Neuronal stem cell (in vitro differentiated cells): ENCODE results near the gene FNDC11.
A peak's percentile ranks its signal among the peaks of the same experiment; 100 is the strongest.

ENCODE experiments used
- DNase-seq: peaks from one replicate; pipeline ENCODE4 v3.0.0-alpha.2; 2013; ENCODE audit warnings: low spot score
- H2AFZ ChIP-seq: one replicate; pipeline ENCODE4 v1.6.1; 2013; ENCODE audit warnings: mild to moderate bottlenecking, low read length, inconsistent platforms
- H2AK5ac ChIP-seq: 2 replicates; pipeline ENCODE4 v1.6.1; 2013; ENCODE audit warnings: low read depth, mild to moderate bottlenecking, inconsistent platforms, low read length, moderate library complexity, mixed read lengths
- H2BK120ac ChIP-seq: 2 replicates; pipeline ENCODE4 v1.6.1; 2013; ENCODE audit warnings: low read depth, mild to moderate bottlenecking, inconsistent platforms, low read length, moderate library complexity, mixed read lengths
- H2BK12ac ChIP-seq: one replicate; pipeline ENCODE4 v1.6.1; 2013; ENCODE audit warnings: low read length, inconsistent platforms
- H2BK15ac ChIP-seq: 2 replicates; pipeline ENCODE4 v1.6.1; 2013; ENCODE audit warnings: mild to moderate bottlenecking, low read length, inconsistent platforms, mixed read lengths
- H2BK5ac ChIP-seq: one replicate; pipeline ENCODE4 v1.6.1; 2013; ENCODE audit warnings: inconsistent platforms, mild to moderate bottlenecking, low read length, moderate library complexity
- H3K14ac ChIP-seq: one replicate; pipeline ENCODE4 v1.6.1; 2013; ENCODE audit warnings: low read length, inconsistent platforms
- H3K18ac ChIP-seq: 2 replicates; pipeline ENCODE4 v1.6.1; 2013; ENCODE audit warnings: low read length, inconsistent platforms
- H3K23ac ChIP-seq: 2 replicates; pipeline ENCODE4 v1.6.1; 2013; ENCODE audit warnings: low read depth, mild to moderate bottlenecking, mixed read lengths, low read length, inconsistent platforms; ENCODE audit not compliant: poor library complexity
- H3K27ac ChIP-seq: replicated peaks from 3 replicates; pipeline ENCODE4 v1.5.1; 2013; ENCODE audit warnings: low read length, inconsistent platforms
- H3K27me3 ChIP-seq, 3 experiments: 2 replicates each; pipeline ENCODE4 v1.6.1; 2013; ENCODE audit warnings: low read length in 3 of 3, mild to moderate bottlenecking in 2 of 3, inconsistent platforms in 1 of 3, low read depth in 1 of 3, mixed read lengths in 1 of 3, moderate library complexity in 1 of 3; ENCODE audit not compliant: control insufficient read depth in 3 of 3, insufficient read depth in 3 of 3
- H3K36me3 ChIP-seq, 2 donors: replicated peaks in 1 of 2; 2 replicates each; pipeline ENCODE4 v1.6.1; 2013; ENCODE audit warnings: low read length in 2 of 2; ENCODE audit not compliant: control insufficient read depth in 2 of 2, insufficient read depth in 2 of 2
- H3K4ac ChIP-seq: 2 replicates; pipeline ENCODE4 v1.6.1; 2013; ENCODE audit warnings: inconsistent platforms, mild to moderate bottlenecking, low read length, moderate library complexity
- H3K4me1 ChIP-seq, 2 donors: 1 replicate in 1 of 2; 2 replicates in 1 of 2; pipeline ENCODE4 v1.6.1; 2013; ENCODE audit warnings: low read length in 2 of 2, low read depth in 1 of 2; ENCODE audit not compliant: control insufficient read depth in 2 of 2, insufficient read depth in 1 of 2
- H3K4me2 ChIP-seq: one replicate; pipeline ENCODE4 v1.6.1; 2013; ENCODE audit warnings: mild to moderate bottlenecking, low read length, inconsistent platforms; ENCODE audit not compliant: insufficient read depth, poor library complexity, severe bottlenecking
- H3K4me3 ChIP-seq, 2 donors: 2 replicates each; pipeline ENCODE4 v1.5.1; 2013; ENCODE audit warnings: low read length in 2 of 2, mild to moderate bottlenecking in 2 of 2, inconsistent platforms in 1 of 2, moderate library complexity in 1 of 2
- H3K79me1 ChIP-seq: one replicate; pipeline ENCODE4 v1.6.1; 2013; ENCODE audit warnings: low read depth, mild to moderate bottlenecking, inconsistent platforms, low read length, moderate library complexity
- H3K9ac ChIP-seq: one replicate; pipeline ENCODE4 v1.6.1; 2013; ENCODE audit warnings: mild to moderate bottlenecking, low read depth, low read length, inconsistent platforms; ENCODE audit not compliant: poor library complexity
- H3K9me3 ChIP-seq, 2 donors: replicated peaks in 1 of 2; 2 replicates each; pipeline versions ENCODE3 to v1.6.1; 2013; ENCODE audit warnings: low read length in 2 of 2, mild to moderate bottlenecking in 2 of 2, inconsistent platforms in 1 of 2, low read depth in 1 of 2, mixed read lengths in 1 of 2, moderate library complexity in 1 of 2; ENCODE audit not compliant: control insufficient read depth in 2 of 2, insufficient read depth in 1 of 2
- H4K8ac ChIP-seq: one replicate; pipeline ENCODE4 v1.6.1; 2013; ENCODE audit warnings: low read depth, mild to moderate bottlenecking, inconsistent platforms, low read length, moderate library complexity
- H4K91ac ChIP-seq: one replicate; pipeline ENCODE4 v1.6.1; 2013; ENCODE audit warnings: low read length, low read depth, mild to moderate bottlenecking, inconsistent platforms; ENCODE audit not compliant: poor library complexity
- WGBS, 2 donors: extraction: QIAGEN DNeasy Blood & Tissue Kit; methylation state at CpG; one replicate each; pipeline ENCODE4 v1.1.7; 2013; ENCODE audit warnings: missing lambda C conversion rate in 2 of 2, mixed read lengths in 1 of 2; ENCODE audit not compliant: insufficient read length in 2 of 2, insufficient replicate concordance in 1 of 2; ENCODE audit errors: extremely low coverage in 2 of 2; 5-methylcytosine and 5-hydroxymethylcytosine counted together

FNDC11 gene

GRCh38 chr20:63590218-63591146, 36.5 kb downstream of the FNDC11 start:
- no CpG with 5 or more reads among the region's 52 CpGs for WGBS, 2 donors
- Histone ChIP-seq H3K14ac (peak overlapping the region; percentile 8), H3K9ac (peak overlapping the region; percentile 60), H2BK5ac (peak overlapping the region; percentile 24), H2BK15ac (no peak overlapping the region), H4K91ac (no peak overlapping the region), H3K18ac (no peak overlapping the region), H2AFZ (no peak overlapping the region), H3K79me1 (peaks cover 2% of the 10 kb centered on the region), H3K27ac (no peak overlapping the region), H3K4me1 (peaks cover 0 to 7% of the 10 kb centered on the region in 2 donors), H3K36me3 (peaks cover 21 to 70% of the 10 kb centered on the region in 2 donors), H3K23ac (peak overlapping the region; percentile 80), H2BK120ac (no peak overlapping the region), H4K8ac (no peak overlapping the region), H2AK5ac (no peak overlapping the region), H3K27me3 (no peaks in the 10 kb centered on the region), H2BK12ac (no peak overlapping the region), H3K9me3 (no peaks in the 10 kb centered on the region), H3K4ac (no peak overlapping the region), H3K4me2 (no peak overlapping the region), H3K4me3 (no peak overlapping the region)
- no peak for DNase-seq

GRCh38 chr20:63591147-63591533, 37.2 kb downstream of the FNDC11 start:
- peaks cover 2% of the 10 kb centered on the region for H3K79me1 ChIP-seq
- H3K23ac ChIP-seq = no peak overlapping the region
- no peak overlapping the region for H3K4me2 ChIP-seq
- no CpG with 5 or more reads among the region's 4 CpGs for WGBS, 2 donors
- H3K9ac ChIP-seq = peak overlapping the region; percentile 17
- H3K4me3 ChIP-seq = no peak overlapping the region
- no peak overlapping the region for H2BK120ac ChIP-seq
- no peak overlapping the region for H2AK5ac ChIP-seq
- no peaks in the 10 kb centered on the region for H3K27me3 ChIP-seq
- peaks cover 0 to 7% of the 10 kb centered on the region in 2 donors for H3K4me1 ChIP-seq
- DNase-seq = no peak
- no peak overlapping the region for H2BK12ac ChIP-seq
- no peak overlapping the region for H3K14ac ChIP-seq
- no peak overlapping the region for H4K8ac ChIP-seq
- H3K27ac ChIP-seq = no peak overlapping the region
- H2BK15ac ChIP-seq = no peak overlapping the region
- no peak overlapping the region for H3K4ac ChIP-seq
- no peak overlapping the region for H2AFZ ChIP-seq
- peaks cover 22 to 76% of the 10 kb centered on the region in 2 donors for H3K36me3 ChIP-seq
- no peak overlapping the region for H3K18ac ChIP-seq
- H3K9me3 ChIP-seq = no peaks in the 10 kb centered on the region
- no peak overlapping the region for H4K91ac ChIP-seq
- H2BK5ac ChIP-seq = no peak overlapping the region

DNA sequence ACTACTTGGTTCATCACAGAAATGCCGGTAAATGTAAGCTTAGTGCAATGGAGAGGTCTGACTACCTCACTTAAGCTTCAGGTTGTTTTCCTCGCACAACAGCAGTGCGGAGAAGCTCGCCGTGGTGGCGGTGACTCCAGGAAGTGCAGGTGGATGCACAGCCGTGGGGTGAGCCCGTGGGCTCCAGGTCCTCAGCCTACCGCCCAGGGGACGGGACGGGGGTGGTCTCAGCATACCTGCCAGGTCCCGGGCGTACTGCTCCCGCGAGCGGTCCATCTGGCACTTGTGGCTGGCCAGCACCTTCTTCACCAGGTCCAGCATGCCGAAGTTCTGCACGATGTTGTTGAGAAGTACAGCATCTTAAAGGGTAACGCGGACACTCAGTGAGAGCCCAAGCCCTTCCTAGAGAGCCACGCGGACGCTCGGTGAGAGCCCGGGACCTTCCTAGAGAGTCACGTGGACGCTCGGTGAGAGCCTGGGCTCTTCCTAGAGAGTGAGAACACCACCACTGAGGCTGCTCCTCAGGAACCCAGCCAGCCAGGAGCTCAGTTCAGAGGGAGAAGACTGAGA, 37.9 kb downstream of the FNDC11 start:
- H3K4me3 ChIP-seq = no peak overlapping the region
- no peak overlapping the region for H3K4ac ChIP-seq
- H3K14ac ChIP-seq = peak overlapping the region; percentile 8
- no peak overlapping the region for H2AK5ac ChIP-seq
- H3K18ac ChIP-seq = no peak overlapping the region
- H3K23ac ChIP-seq = no peak overlapping the region
- no peak overlapping the region for H3K4me2 ChIP-seq
- DNase-seq = no peak
- peaks cover 0 to 7% of the 10 kb centered on the region in 2 donors for H3K4me1 ChIP-seq
- H2BK12ac ChIP-seq = no peak overlapping the region
- no peak overlapping the region for H4K91ac ChIP-seq
- no peak overlapping the region for H3K9ac ChIP-seq
- no peaks in the 10 kb centered on the region for H3K27me3 ChIP-seq
- H4K8ac ChIP-seq = peak overlapping the region; percentile 30
- no peak overlapping the region for H2BK120ac ChIP-seq
- no peak overlapping the region for H3K27ac ChIP-seq
- H2BK15ac ChIP-seq = no peak overlapping the region
- peaks cover 22 to 80% of the 10 kb centered on the region in 2 donors for H3K36me3 ChIP-seq
- WGBS, 2 donors = no CpG with 5 or more reads among the region's 28 CpGs
- no peak overlapping the region for H2AFZ ChIP-seq
- no peak overlapping the region for H2BK5ac ChIP-seq
- no peaks in the 10 kb centered on the region for H3K9me3 ChIP-seq
- peaks cover 2% of the 10 kb centered on the region for H3K79me1 ChIP-seq

GRCh38 chr20:63592661-63593060, 38.7 kb downstream of the FNDC11 start:
- Histone ChIP-seq H3K23ac (no peak overlapping the region), H3K4me3 (no peak overlapping the region), H3K36me3 (peaks cover 25 to 79% of the 10 kb centered on the region in 2 donors), H3K4me2 (no peak overlapping the region), H2BK15ac (no peak overlapping the region), H3K18ac (no peak overlapping the region), H3K14ac (no peak overlapping the region), H2BK5ac (no peak overlapping the region), H3K4me1 (peaks cover 0 to 7% of the 10 kb centered on the region in 2 donors), H4K91ac (no peak overlapping the region), H2AK5ac (no peak overlapping the region), H3K4ac (no peak overlapping the region), H3K9ac (no peak overlapping the region), H2BK120ac (no peak overlapping the region), H3K27ac (no peak overlapping the region), H3K27me3 (no peaks in the 10 kb centered on the region), H3K9me3 (no peaks in the 10 kb centered on the region), H4K8ac (no peak overlapping the region), H3K79me1 (peaks cover 2% of the 10 kb centered on the region), H2AFZ (no peak overlapping the region), H2BK12ac (no peak overlapping the region)
- DNase-seq = no peak
- WGBS, 2 donors = no CpG with 5 or more reads among the region's 13 CpGs
